ENCODE measurements around the gene ROBO1. TPM values are rescaled to one million over a fixed set of nuclear protein-coding genes. Genes with fewer than 3 reads are reported as not detected.

The ROBO1 gene
- total and polyA plus RNA-seq, 2 of the 13 experiments (the other 11 are each of a cell fraction or from before 2014, with no cell fraction given): 52.2 to 71.0 TPM

DNA sequence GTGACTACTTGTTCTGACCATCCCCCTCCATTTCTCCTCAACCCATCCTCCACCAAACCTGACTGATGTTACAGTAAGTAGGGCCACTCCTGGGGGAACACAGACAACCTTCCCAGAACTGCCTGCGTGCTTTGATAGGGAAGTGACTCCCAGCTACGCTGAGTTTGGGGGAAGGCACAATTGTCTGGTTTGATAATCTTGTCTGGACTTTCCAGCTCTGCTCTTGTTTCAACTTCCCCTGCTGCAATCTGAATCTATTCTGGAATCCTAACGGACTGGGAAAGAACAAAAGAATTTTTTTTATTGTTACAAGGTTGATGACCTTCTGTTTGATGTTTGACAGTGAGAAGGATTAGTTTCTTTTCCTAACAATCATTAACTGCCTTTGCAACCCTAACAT is 895.6 kb downstream of the ROBO1 start (continued):
- TF ChIP-seq, protein P1, sequence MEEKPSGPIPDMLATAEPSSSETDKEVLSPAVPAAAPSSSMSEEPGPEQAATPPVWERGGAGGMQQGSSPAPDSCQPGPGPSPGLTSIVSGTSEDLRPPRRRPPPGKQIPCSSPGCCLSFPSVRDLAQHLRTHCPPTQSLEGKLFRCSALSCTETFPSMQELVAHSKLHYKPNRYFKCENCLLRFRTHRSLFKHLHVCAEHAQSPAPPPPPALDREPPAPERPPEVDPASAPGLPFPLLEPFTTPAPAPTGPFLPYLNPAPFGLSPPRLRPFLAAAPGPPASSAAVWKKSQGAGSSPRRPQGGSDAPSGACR (CRISPR knock-in tag; IDR thresholded peaks at IDR 0.05): no peak
- TF ChIP-seq ZNF230 (CRISPR knock-in tag; IDR thresholded peaks at IDR 0.05): no peak
- TF ChIP-seq NCOA5 (CRISPR knock-in tag; IDR thresholded peaks at IDR 0.05): no peak
- no peak for TF ChIP-seq MAF1 (CRISPR knock-in tag; IDR thresholded peaks at IDR 0.05; ENCODE audit: borderline replicate concordance)
- TF ChIP-seq YY1 (IDR thresholded peaks at IDR 0.05; ENCODE audit: insufficient read depth, insufficient replicate concordance, low read depth, low read length): no peak
- no peak for TF ChIP-seq ZNF552 (CRISPR knock-in tag; IDR thresholded peaks at IDR 0.05; ENCODE audit: borderline replicate concordance)
- TF ChIP-seq, protein P2, sequence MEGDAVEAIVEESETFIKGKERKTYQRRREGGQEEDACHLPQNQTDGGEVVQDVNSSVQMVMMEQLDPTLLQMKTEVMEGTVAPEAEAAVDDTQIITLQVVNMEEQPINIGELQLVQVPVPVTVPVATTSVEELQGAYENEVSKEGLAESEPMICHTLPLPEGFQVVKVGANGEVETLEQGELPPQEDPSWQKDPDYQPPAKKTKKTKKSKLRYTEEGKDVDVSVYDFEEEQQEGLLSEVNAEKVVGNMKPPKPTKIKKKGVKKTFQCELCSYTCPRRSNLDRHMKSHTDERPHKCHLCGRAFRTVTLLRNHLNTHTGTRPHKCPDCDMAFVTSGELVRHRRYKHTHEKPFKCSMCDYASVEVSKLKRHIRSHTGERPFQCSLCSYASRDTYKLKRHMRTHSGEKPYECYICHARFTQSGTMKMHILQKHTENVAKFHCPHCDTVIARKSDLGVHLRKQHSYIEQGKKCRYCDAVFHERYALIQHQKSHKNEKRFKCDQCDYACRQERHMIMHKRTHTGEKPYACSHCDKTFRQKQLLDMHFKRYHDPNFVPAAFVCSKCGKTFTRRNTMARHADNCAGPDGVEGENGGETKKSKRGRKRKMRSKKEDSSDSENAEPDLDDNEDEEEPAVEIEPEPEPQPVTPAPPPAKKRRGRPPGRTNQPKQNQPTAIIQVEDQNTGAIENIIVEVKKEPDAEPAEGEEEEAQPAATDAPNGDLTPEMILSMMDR (CRISPR knock-in tag; IDR thresholded peaks at IDR 0.05): no peak
- TF ChIP-seq ZNF607 (CRISPR knock-in tag; IDR thresholded peaks at IDR 0.05; ENCODE audit: borderline replicate concordance): no peak
- TF ChIP-seq CHCHD3 (CRISPR knock-in tag; IDR thresholded peaks at IDR 0.05): no peak
- TF ChIP-seq MTA3 (CRISPR knock-in tag; IDR thresholded peaks at IDR 0.05): no peak
- TF ChIP-seq ZBTB44 (CRISPR knock-in tag; IDR thresholded peaks at IDR 0.05): no peak
- TF ChIP-seq ZNF75D (CRISPR knock-in tag; IDR thresholded peaks at IDR 0.05; ENCODE audit: borderline replicate concordance): no peak
- TF ChIP-seq GPBP1L1 (CRISPR knock-in tag; IDR thresholded peaks at IDR 0.05): no peak
- TF ChIP-seq HNRNPUL1 (IDR thresholded peaks at IDR 0.05; ENCODE audit: low read depth, low read length): no peak
- TF ChIP-seq, protein P3, sequence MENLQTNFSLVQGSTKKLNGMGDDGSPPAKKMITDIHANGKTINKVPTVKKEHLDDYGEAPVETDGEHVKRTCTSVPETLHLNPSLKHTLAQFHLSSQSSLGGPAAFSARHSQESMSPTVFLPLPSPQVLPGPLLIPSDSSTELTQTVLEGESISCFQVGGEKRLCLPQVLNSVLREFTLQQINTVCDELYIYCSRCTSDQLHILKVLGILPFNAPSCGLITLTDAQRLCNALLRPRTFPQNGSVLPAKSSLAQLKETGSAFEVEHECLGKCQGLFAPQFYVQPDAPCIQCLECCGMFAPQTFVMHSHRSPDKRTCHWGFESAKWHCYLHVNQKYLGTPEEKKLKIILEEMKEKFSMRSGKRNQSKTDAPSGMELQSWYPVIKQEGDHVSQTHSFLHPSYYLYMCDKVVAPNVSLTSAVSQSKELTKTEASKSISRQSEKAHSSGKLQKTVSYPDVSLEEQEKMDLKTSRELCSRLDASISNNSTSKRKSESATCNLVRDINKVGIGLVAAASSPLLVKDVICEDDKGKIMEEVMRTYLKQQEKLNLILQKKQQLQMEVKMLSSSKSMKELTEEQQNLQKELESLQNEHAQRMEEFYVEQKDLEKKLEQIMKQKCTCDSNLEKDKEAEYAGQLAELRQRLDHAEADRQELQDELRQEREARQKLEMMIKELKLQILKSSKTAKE (CRISPR knock-in tag; IDR thresholded peaks at IDR 0.05; ENCODE audit: borderline replicate concordance): peak; percentile 42; the same call in 1 of the 2 replicates
- TF ChIP-seq, protein P4, sequence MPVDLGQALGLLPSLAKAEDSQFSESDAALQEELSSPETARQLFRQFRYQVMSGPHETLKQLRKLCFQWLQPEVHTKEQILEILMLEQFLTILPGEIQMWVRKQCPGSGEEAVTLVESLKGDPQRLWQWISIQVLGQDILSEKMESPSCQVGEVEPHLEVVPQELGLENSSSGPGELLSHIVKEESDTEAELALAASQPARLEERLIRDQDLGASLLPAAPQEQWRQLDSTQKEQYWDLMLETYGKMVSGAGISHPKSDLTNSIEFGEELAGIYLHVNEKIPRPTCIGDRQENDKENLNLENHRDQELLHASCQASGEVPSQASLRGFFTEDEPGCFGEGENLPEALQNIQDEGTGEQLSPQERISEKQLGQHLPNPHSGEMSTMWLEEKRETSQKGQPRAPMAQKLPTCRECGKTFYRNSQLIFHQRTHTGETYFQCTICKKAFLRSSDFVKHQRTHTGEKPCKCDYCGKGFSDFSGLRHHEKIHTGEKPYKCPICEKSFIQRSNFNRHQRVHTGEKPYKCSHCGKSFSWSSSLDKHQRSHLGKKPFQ (CRISPR knock-in tag; IDR thresholded peaks at IDR 0.05; ENCODE audit: insufficient replicate concordance): no peak
- TF ChIP-seq RCOR2 (CRISPR knock-in tag; IDR thresholded peaks at IDR 0.05): no peak; the same call in none of the 2 replicates
- TF ChIP-seq CAMTA2 (CRISPR knock-in tag; IDR thresholded peaks at IDR 0.05; ENCODE audit: borderline replicate concordance): no peak
- TF ChIP-seq HOXD1 (CRISPR knock-in tag; IDR thresholded peaks at IDR 0.05): 0 out of 2 replicates have a peak, but pooled peaks have one; percentile 37
- no peak for TF ChIP-seq ZNF703 (CRISPR knock-in tag; IDR thresholded peaks at IDR 0.05; ENCODE audit: borderline replicate concordance)
- no peak for TF ChIP-seq ZSCAN21 (CRISPR knock-in tag; IDR thresholded peaks at IDR 0.05; ENCODE audit: borderline replicate concordance)
